SK-N-DZ (cell line): ENCODE data around the gene KRT85.
A peak's percentile ranks its signal among the peaks of the same experiment; 100 is the strongest.
"Not testable (repeated sequence)": the region's sequence is repeated elsewhere in the genome, so short reads cannot be mapped to it uniquely, and the experiment has no call there.

Experiments
- DNase-seq: peaks from one replicate; pipeline ENCODE4 v3.0.0-alpha.2; 2015; ENCODE audit warnings: low spot score

The KRT85 gene

GRCh38 chr12:52349196-52349595 lies 18.1 kb downstream of the KRT85 start:
- DNase-seq, result no peak

- no peak for DNase-seq
Observed at GRCh38 chr12:52347551-52348510, 19.4 kb downstream of the KRT85 start.

GRCh38 chr12:52347016-52347415 lies 20.3 kb downstream of the KRT85 start:
- DNase-seq, result no peak

- no peak for DNase-seq
Observed at GRCh38 chr12:52346593-52346992, 20.7 kb downstream of the KRT85 start.

- not testable (repeated sequence) for DNase-seq
Observed at GRCh38 chr12:52345041-52345440, 22.2 kb downstream of the KRT85 start.

- no peak for DNase-seq
Observed at GRCh38 chr12:52344111-52344510, 23.2 kb downstream of the KRT85 start.

GRCh38 chr12:52343550-52343949 lies 23.7 kb downstream of the KRT85 start:
- DNase-seq, result no peak

- DNase-seq, result no peak
Observed at GRCh38 chr12:52342781-52343490, 24.3 kb downstream of the KRT85 start.

- no peak for DNase-seq
Observed at GRCh38 chr12:52341066-52341580, 26.2 kb downstream of the KRT85 start.

- DNase-seq, result no peak
Observed at GRCh38 chr12:52338241-52338960, 28.9 kb downstream of the KRT85 start.

GRCh38 chr12:52337054-52337453 lies 30.2 kb downstream of the KRT85 start:
- DNase-seq, result no peak

- no peak for DNase-seq
Observed at GRCh38 chr12:52336641-52337040, 30.6 kb downstream of the KRT85 start.

- no peak for DNase-seq
Observed at GRCh38 chr12:52335598-52336262, 31.6 kb downstream of the KRT85 start.

GRCh38 chr12:52334185-52334584 lies 33.1 kb downstream of the KRT85 start:
- DNase-seq, result no peak

GRCh38 chr12:52333321-52333720 lies 34.0 kb downstream of the KRT85 start:
- DNase-seq, result no peak

- DNase-seq, result no peak
Observed at GRCh38 chr12:52332381-52332780, 34.9 kb downstream of the KRT85 start.

GRCh38 chr12:52331833-52332232 lies 35.4 kb downstream of the KRT85 start:
- DNase-seq, result no peak

- no peak for DNase-seq
Observed at GRCh38 chr12:52331039-52331438, 36.2 kb downstream of the KRT85 start.

- no peak for DNase-seq
Observed at GRCh38 chr12:52327830-52328500, 39.3 kb downstream of the KRT85 start.

GRCh38 chr12:52327052-52327829 lies 40.0 kb downstream of the KRT85 start:
- DNase-seq, result peak; percentile 57
